Measurements from ENCODE around the gene MISP. TPM values are rescaled to one million over a fixed set of nuclear protein-coding genes. Genes with fewer than 3 reads are reported as not detected.

MISP gene
- total and polyA plus RNA-seq, 2 of the 13 experiments (the other 11 are each of a cell fraction or from before 2014, with no cell fraction given) = 0.67 to 1.3 TPM

DNA sequence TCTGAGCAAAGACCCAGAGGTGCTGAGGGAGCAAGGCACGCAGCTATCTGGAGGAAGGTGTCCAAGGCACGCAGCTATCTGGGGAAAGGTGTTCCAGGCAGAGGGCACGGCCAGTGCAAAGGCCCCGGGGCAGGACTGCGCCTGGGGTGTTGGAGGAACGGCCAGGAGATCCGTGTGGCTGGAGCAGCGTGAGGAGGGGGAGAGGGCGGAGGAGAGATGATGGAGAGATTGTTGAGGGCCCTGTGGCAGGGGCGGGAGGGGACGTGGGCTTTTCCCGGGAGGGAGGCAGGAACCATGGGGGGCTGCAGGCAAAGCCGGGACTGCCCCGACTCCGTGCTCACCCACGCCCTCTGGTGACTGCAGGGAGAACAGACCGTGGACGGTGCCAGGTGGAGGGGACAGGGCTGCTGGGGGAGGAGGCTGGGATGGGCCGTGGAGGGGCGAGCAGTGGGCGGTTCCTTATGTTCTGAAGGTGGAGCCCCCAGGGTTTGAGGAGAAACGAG is 13.3 kb upstream of the MISP start (continued):
- TF ChIP-seq ZNF292 (CRISPR knock-in tag; IDR thresholded peaks at IDR 0.05; ENCODE audit: borderline replicate concordance, low read depth) (0 out of 2 replicates have a peak, but pooled peaks have one; percentile 37), ZNF124 (CRISPR knock-in tag; IDR thresholded peaks at IDR 0.05) (no peak), ZNF572 (CRISPR knock-in tag; IDR thresholded peaks at IDR 0.05) (0 out of 2 replicates have a peak, but pooled peaks have one; percentile 4)
- TF ChIP-seq, protein P1, sequence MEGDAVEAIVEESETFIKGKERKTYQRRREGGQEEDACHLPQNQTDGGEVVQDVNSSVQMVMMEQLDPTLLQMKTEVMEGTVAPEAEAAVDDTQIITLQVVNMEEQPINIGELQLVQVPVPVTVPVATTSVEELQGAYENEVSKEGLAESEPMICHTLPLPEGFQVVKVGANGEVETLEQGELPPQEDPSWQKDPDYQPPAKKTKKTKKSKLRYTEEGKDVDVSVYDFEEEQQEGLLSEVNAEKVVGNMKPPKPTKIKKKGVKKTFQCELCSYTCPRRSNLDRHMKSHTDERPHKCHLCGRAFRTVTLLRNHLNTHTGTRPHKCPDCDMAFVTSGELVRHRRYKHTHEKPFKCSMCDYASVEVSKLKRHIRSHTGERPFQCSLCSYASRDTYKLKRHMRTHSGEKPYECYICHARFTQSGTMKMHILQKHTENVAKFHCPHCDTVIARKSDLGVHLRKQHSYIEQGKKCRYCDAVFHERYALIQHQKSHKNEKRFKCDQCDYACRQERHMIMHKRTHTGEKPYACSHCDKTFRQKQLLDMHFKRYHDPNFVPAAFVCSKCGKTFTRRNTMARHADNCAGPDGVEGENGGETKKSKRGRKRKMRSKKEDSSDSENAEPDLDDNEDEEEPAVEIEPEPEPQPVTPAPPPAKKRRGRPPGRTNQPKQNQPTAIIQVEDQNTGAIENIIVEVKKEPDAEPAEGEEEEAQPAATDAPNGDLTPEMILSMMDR (CRISPR knock-in tag; IDR thresholded peaks at IDR 0.05) = peak; percentile 90
- TF ChIP-seq, protein P2, sequence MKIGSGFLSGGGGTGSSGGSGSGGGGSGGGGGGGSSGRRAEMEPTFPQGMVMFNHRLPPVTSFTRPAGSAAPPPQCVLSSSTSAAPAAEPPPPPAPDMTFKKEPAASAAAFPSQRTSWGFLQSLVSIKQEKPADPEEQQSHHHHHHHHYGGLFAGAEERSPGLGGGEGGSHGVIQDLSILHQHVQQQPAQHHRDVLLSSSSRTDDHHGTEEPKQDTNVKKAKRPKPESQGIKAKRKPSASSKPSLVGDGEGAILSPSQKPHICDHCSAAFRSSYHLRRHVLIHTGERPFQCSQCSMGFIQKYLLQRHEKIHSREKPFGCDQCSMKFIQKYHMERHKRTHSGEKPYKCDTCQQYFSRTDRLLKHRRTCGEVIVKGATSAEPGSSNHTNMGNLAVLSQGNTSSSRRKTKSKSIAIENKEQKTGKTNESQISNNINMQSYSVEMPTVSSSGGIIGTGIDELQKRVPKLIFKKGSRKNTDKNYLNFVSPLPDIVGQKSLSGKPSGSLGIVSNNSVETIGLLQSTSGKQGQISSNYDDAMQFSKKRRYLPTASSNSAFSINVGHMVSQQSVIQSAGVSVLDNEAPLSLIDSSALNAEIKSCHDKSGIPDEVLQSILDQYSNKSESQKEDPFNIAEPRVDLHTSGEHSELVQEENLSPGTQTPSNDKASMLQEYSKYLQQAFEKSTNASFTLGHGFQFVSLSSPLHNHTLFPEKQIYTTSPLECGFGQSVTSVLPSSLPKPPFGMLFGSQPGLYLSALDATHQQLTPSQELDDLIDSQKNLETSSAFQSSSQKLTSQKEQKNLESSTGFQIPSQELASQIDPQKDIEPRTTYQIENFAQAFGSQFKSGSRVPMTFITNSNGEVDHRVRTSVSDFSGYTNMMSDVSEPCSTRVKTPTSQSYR (CRISPR knock-in tag; IDR thresholded peaks at IDR 0.05; ENCODE audit: borderline replicate concordance) = peak; percentile 68; the same call in 1 of the 2 replicates

DNA sequence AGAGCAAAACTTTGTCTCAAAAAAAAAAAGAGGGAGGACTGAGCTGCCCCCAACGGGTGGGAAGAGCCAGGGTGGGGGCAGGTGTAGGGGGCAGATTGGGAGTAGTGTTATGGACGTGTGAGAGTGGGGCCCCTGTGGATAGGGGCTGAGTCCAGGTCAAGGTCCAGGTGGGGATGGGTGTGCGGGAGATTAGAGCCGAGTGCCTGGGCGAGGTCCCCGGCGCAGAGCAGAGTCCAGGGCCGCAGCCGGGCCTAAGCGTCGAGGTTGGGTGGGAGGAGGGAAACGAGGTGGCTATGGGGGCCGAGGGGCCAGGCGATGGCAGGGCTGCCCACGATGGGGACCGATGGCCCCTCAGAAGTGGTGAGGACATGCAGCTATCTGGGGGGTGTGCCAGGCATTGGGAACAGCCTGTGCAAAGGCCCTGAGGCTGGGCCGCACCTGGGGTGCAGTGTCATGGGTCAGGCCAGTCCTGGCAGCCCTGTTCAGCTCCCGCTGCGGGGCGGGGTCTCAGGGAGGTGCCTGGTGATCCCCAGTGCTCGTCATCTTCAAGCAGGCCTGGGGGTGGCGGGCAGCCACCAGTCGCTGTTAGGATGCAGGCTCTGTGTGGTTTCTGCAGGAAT is 12.3 kb upstream of the MISP start:
- Histone ChIP-seq H4K20me1 (ENCODE audit: insufficient read depth, low read length) (no peaks in the 10 kb centered on the region), H3K4me2 (ENCODE audit: low read depth, low read length) (peak overlapping the region; percentile 47), H3K36me3 (replicated peaks in 1 of 2; ENCODE audit: control insufficient read depth in 1 of 2, insufficient read depth in 2 of 2, low read length in 2 of 2) (no peaks in the 10 kb centered on the region), H3K4me3 (replicated peaks in 1 of 3; ENCODE audit: insufficient read depth in 1 of 3, low read depth in 2 of 3, low read length in 3 of 3) (peak overlapping the region in 1 of 3 experiments; percentile 45; a peak in 2 of 6 replicates), H3K9me3 (ENCODE audit: low read length) (no peaks in the 10 kb centered on the region), H3K4me1 (ENCODE audit: insufficient read depth, low read length) (peaks cover 48% of the 10 kb centered on the region), H3K27me3 (ENCODE audit: control insufficient read depth in 1 of 2, insufficient read depth in 2 of 2, low read length in 2 of 2) (no peaks in the 10 kb centered on the region), H2AFZ (ENCODE audit: low read length) (no peak overlapping the region), H3K79me2 (ENCODE audit: insufficient read depth, low read length) (no peaks in the 10 kb centered on the region), H3K9ac (ENCODE audit: insufficient read depth, low read depth, low read length) (peak overlapping the region; percentile 47), H3K27ac (ENCODE audit: extremely low read length, insufficient read depth, low read length) (peak overlapping the region; percentile 88)
- in situ Hi-C loops (cut with HindIII; ENCODE audit: extremely low pct_ligation_motif_present, low pct_unique_long_range_greater_than_20kb) (loop anchor here (10.0 kb wide), 1 partner anchor 154 kb away; the partner anchor contains the start of gene HCN2), intact Hi-C loops (cut with micrococcal nuclease; ENCODE audit: unreplicated experiment) (loop anchor here (2.0 kb wide), 1 partner anchor 14 kb away; no protein-coding TSS in a partner anchor)
- 7% methylated on average over 14 of the region's 23 CpGs for WGBS (ENCODE audit: low lambda C conversion rate)
- TSS peak; percentile 39 for BruUV-seq (replicated peaks)
- ATAC-seq (peak; percentile 71), DNase-seq (ENCODE audit: low spot score) (peak; percentile 88), FAIRE-seq (peak; percentile 89)
- CTCF ChIA-PET (ENCODE audit: low intra/inter-chr PET ratio, low total read pairs) = interaction anchor here (1.7 kb wide), 1 partner anchor 74 kb away, joined by 3 read pairs; no protein-coding TSS in a partner anchor
- POLR2A ChIA-PET = interaction anchor here (0.7 to 5.3 kb wide), 15 partner anchors 13 to 240 kb away, joined by 3 to 81 read pairs (median 7); partner anchors contain the start of genes MISP, PALM and RNF126
- TF ChIP-seq TBX3 (IDR thresholded peaks at IDR 0.05; ENCODE audit: borderline replicate concordance) = peak; percentile 88
- no peak for TF ChIP-seq ZNF572 (CRISPR knock-in tag; IDR thresholded peaks at IDR 0.05)
- TF ChIP-seq YEATS4 (CRISPR knock-in tag; IDR thresholded peaks at IDR 0.05; ENCODE audit: borderline replicate concordance) = peak; percentile 79
- peak; percentile 75 for TF ChIP-seq GABPB1 (CRISPR knock-in tag; IDR thresholded peaks at IDR 0.05)
- peak; percentile 97 for TF ChIP-seq ZMYM2 (CRISPR knock-in tag; IDR thresholded peaks at IDR 0.05)
- TF ChIP-seq ZNF747 (CRISPR knock-in tag; IDR thresholded peaks at IDR 0.05; ENCODE audit: borderline replicate concordance) = peak; percentile 87; the same call in 1 of the 2 replicates
- TF ChIP-seq ZNF337 (CRISPR knock-in tag; IDR thresholded peaks at IDR 0.05; ENCODE audit: borderline replicate concordance, low read depth) = no peak
- TF ChIP-seq GATAD2A (CRISPR knock-in tag; IDR thresholded peaks at IDR 0.05) = peak; percentile 94
- 0 out of 2 replicates have a peak, but pooled peaks have one; percentile 56 for TF ChIP-seq RNF2 (conservative IDR thresholded peaks at IDR 0.05; ENCODE audit: low read depth)
- TF ChIP-seq, protein P3, sequence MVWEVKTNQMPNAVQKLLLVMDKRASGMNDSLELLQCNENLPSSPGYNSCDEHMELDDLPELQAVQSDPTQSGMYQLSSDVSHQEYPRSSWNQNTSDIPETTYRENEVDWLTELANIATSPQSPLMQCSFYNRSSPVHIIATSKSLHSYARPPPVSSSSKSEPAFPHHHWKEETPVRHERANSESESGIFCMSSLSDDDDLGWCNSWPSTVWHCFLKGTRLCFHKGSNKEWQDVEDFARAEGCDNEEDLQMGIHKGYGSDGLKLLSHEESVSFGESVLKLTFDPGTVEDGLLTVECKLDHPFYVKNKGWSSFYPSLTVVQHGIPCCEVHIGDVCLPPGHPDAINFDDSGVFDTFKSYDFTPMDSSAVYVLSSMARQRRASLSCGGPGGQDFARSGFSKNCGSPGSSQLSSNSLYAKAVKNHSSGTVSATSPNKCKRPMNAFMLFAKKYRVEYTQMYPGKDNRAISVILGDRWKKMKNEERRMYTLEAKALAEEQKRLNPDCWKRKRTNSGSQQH (CRISPR knock-in tag; IDR thresholded peaks at IDR 0.05; ENCODE audit: low read depth) = no peak
- TF ChIP-seq ZNF317 (CRISPR knock-in tag; IDR thresholded peaks at IDR 0.05) = peak; percentile 49; the same call in 1 of the 2 replicates
- peak; percentile 78; the same call in 1 of the 2 replicates for TF ChIP-seq ZNF644 (CRISPR knock-in tag; IDR thresholded peaks at IDR 0.05; ENCODE audit: low read depth)

All from HepG2 (cell line).